Left ventricle myocardium inferior (tissue), 1 donor: ENCODE measurements around the gene IRF8. TPM values are rescaled to one million over a fixed set of nuclear protein-coding genes. Genes with fewer than 3 reads are reported as not detected.

ENCODE experiments used
- DNase-seq: peaks from one replicate; pipeline ENCODE4 v3.0.0-alpha.2; 2020
- H3K27ac ChIP-seq: fragments of 200-600 bp; replicated peaks from 2 replicates; pipeline ENCODE4 v1.8.0; 2021
- H3K27me3 ChIP-seq: fragments of 200-600 bp; 2 replicates; pipeline ENCODE4 v1.8.0; 2021; ENCODE audit warnings: low read depth
- H3K36me3 ChIP-seq: fragments of 200-600 bp; 2 replicates; pipeline ENCODE4 v1.8.0; 2021
- H3K4me1 ChIP-seq: fragments of 200-600 bp; 2 replicates; pipeline ENCODE4 v1.8.0; 2021
- H3K4me3 ChIP-seq: fragments of 200-600 bp; 2 replicates; pipeline ENCODE4 v1.8.0; 2021; ENCODE audit warnings: mild to moderate bottlenecking, moderate library complexity
- H3K9me3 ChIP-seq: fragments of 200-600 bp; replicated peaks from 2 replicates; pipeline ENCODE4 v1.8.0; 2021
- intact Hi-C: fragments of 100-400 bp; cut with micrococcal nuclease; formaldehyde crosslinking; loops from one replicate; pipeline ENCODE4 v1.11.0; 2022
- total RNA-seq: library from RNA; stranded (reverse); fragmentation: NEBNext Ultra II Directional; extraction: Animal tissue kit (Norgen Biotek cat#: 25700); gene quantifications from one replicate; pipeline ENCODE4 v1.2.1, GENCODE V29; 2021
- TF ChIP-seq, protein P1 (sequence below): fragments of 200-600 bp; IDR thresholded peaks from 2 replicates; pipeline ENCODE4 v1.8.0; 2021; ENCODE audit warnings: antibody characterized with exemption, mild to moderate bottlenecking, borderline replicate concordance
- donor health status: DM: no; HTN: yes; CAD: no; lungs with severe emphysema.

IRF8 gene
- total RNA-seq, 1 donor from 2014 or later, result 2.7 TPM

GRCh38 chr16:85931596-85932402, 32.8 kb downstream of the IRF8 start:
- TF ChIP-seq, protein P1, sequence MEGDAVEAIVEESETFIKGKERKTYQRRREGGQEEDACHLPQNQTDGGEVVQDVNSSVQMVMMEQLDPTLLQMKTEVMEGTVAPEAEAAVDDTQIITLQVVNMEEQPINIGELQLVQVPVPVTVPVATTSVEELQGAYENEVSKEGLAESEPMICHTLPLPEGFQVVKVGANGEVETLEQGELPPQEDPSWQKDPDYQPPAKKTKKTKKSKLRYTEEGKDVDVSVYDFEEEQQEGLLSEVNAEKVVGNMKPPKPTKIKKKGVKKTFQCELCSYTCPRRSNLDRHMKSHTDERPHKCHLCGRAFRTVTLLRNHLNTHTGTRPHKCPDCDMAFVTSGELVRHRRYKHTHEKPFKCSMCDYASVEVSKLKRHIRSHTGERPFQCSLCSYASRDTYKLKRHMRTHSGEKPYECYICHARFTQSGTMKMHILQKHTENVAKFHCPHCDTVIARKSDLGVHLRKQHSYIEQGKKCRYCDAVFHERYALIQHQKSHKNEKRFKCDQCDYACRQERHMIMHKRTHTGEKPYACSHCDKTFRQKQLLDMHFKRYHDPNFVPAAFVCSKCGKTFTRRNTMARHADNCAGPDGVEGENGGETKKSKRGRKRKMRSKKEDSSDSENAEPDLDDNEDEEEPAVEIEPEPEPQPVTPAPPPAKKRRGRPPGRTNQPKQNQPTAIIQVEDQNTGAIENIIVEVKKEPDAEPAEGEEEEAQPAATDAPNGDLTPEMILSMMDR, result no peak
- H3K27me3 ChIP-seq, result peaks cover 98% of the 10 kb centered on the region

DNA sequence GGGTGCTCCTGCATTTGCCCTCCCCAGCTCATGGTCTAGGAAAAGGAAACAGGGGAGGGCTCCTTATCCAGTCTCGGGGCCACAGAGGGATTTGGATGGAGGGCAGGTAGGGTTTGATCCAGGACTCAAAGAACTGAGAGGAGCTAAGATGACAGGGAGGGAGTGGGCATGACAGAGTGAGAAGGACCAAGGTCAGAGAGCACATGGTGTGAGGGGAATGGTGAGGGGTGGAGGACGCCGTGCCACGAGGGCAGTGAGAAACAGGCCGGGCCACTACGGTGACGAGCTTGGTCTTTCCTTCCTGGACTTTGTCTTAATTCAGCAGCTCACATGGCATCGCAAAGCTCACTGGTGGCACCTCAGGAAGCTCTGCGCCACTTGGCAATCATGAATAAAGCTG, 35.2 kb downstream of the IRF8 start:
- H3K4me3 ChIP-seq, result no peak overlapping the region
- H3K4me1 ChIP-seq, result no peaks in the 10 kb centered on the region
- intact Hi-C loops, result no loop called here
- H3K27me3 ChIP-seq, result peaks cover 97% of the 10 kb centered on the region
- no peaks in the 10 kb centered on the region for H3K9me3 ChIP-seq
- H3K36me3 ChIP-seq, result no peaks in the 10 kb centered on the region
- no peak for DNase-seq
- no peak overlapping the region for H3K27ac ChIP-seq
- TF ChIP-seq, protein P1, result no peak

More at GRCh38 chr16:85931596-85932402, 32.8 kb downstream of the IRF8 start:
- intact Hi-C loops, result no loop called here
- H3K36me3 ChIP-seq, result no peaks in the 10 kb centered on the region
- H3K4me3 ChIP-seq, result no peak overlapping the region
- H3K9me3 ChIP-seq, result no peaks in the 10 kb centered on the region
- no peak for DNase-seq
- H3K27ac ChIP-seq, result no peak overlapping the region
- no peaks in the 10 kb centered on the region for H3K4me1 ChIP-seq

- intact Hi-C loops, result no loop called here
- TF ChIP-seq, protein P1, result no peak
- Histone ChIP-seq H3K4me3 (no peak overlapping the region), H3K27ac (no peak overlapping the region), H3K27me3 (peaks cover 96% of the 10 kb centered on the region), H3K4me1 (no peaks in the 10 kb centered on the region), H3K9me3 (peaks cover 4% of the 10 kb centered on the region), H3K36me3 (no peaks in the 10 kb centered on the region)
- no peak for DNase-seq
Measured at GRCh38 chr16:85935391-85935973, 36.5 kb downstream of the IRF8 start.

- peaks cover 94% of the 10 kb centered on the region for H3K27me3 ChIP-seq
- TF ChIP-seq, protein P1, result no peak
- no peak overlapping the region for H3K4me3 ChIP-seq
- DNase-seq, result no peak
- H3K4me1 ChIP-seq, result no peaks in the 10 kb centered on the region
- intact Hi-C loops, result no loop called here
- H3K27ac ChIP-seq, result no peak overlapping the region
- no peaks in the 10 kb centered on the region for H3K36me3 ChIP-seq
- peaks cover 4% of the 10 kb centered on the region for H3K9me3 ChIP-seq
Measured at GRCh38 chr16:85935974-85936760, 37.2 kb downstream of the IRF8 start.

DNA sequence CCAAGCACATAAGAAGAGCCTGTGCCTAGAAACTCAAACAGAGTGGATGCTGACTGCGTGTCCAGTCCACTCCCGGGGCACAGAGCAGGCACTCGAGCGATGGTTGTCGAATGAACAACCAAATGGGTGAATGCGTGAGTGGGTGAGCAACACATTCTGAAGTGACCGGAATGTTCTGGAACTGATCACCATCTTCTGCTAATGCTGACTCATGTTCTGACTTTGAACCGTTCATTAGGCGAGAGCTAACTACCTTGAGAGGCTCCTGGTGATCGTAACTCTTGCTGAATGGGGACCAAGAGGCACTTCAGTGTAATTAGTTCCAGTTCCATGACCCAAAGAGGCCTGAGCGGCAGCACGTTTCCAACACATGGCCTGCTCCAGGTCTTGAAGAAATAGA, 37.9 kb downstream of the IRF8 start:
- no peak overlapping the region for H3K4me3 ChIP-seq
- no peaks in the 10 kb centered on the region for H3K36me3 ChIP-seq
- TF ChIP-seq, protein P1, result no peak
- intact Hi-C loops, result no loop called here
- H3K27ac ChIP-seq, result no peak overlapping the region
- peaks cover 87% of the 10 kb centered on the region for H3K27me3 ChIP-seq
- DNase-seq, result no peak
- H3K4me1 ChIP-seq, result no peaks in the 10 kb centered on the region
- peaks cover 4% of the 10 kb centered on the region for H3K9me3 ChIP-seq
